Fibroblast of lung (primary cell): ENCODE results near the gene PJVK.

Source experiments
- CTCF ChIP-seq, 2 donors: IDR thresholded peaks in 1 of 2; conservative IDR thresholded peaks in 1 of 2; 1 replicate in 1 of 2; 2 replicates in 1 of 2; pipeline ENCODE4 v1.5.1; 2011 to 2012; ENCODE audit warnings: low read length in 2 of 2, control low read depth in 1 of 2, inconsistent platforms in 1 of 2, low read depth in 1 of 2, mild to moderate bottlenecking in 1 of 2
- EZH2 ChIP-seq: IDR thresholded peaks from 2 replicates; pipeline ENCODE4 v1.5.1; 2012; ENCODE audit warnings: low read length, control low read depth, mild to moderate bottlenecking; ENCODE audit errors: missing control alignments

GRCh38 chr2:178491612-178492011, 40.4 kb downstream of the PJVK start:
- TF ChIP-seq EZH2 (no peak), CTCF (conservative IDR thresholded peaks at IDR 0.05 in 1 of 2, IDR thresholded peaks at IDR 0.05 in 1 of 2; ENCODE audit: low read depth in 1 of 2, low read length in 2 of 2) (no peak)
